ENCODE data around the gene NUTM1. TPM values are rescaled to one million over a fixed set of nuclear protein-coding genes. Genes with fewer than 3 reads are reported as not detected.

Gene NUTM1
- total RNA-seq, 4 donors from 2014 or later, result not detected

DNA sequence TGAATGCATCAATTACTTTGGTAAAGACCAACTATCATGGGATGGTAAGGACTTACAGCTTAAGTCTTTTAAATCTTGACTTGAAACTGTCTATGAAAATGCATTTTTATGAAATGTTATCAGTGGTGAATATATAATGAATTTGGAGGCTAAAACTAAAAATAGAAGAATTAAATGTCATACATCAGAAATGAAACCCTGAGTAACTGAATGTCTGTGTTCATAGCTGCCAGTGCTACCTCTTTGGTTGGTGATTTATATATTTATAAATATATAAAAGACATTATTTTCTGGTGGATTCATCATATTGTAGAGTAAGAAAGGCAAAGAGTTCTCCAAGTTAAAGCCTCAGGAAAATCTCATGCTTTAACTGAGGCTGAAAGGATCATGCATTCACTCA lies 17.7 kb upstream of the NUTM1 start:
- Histone ChIP-seq H3K4me3 (no peak overlapping the region), H3K9me3 (no peaks in the 10 kb centered on the region), H3K4me1 (no peaks in the 10 kb centered on the region), H3K36me3 (no peaks in the 10 kb centered on the region), H3K27ac (replicated peaks in 1 of 4) (no peak overlapping the region), H3K27me3 (no peaks in the 10 kb centered on the region)
- intact Hi-C loops (cut with DNase I), result no loop called here
- DNase-seq (ENCODE audit: extremely low spot score), result no peak
- TF ChIP-seq POLR2A (IDR thresholded peaks at IDR 0.05; ENCODE audit: low read depth), result no peak
- TF ChIP-seq EP300 (IDR thresholded peaks at IDR 0.05), result no peak
- TF ChIP-seq, protein P1, sequence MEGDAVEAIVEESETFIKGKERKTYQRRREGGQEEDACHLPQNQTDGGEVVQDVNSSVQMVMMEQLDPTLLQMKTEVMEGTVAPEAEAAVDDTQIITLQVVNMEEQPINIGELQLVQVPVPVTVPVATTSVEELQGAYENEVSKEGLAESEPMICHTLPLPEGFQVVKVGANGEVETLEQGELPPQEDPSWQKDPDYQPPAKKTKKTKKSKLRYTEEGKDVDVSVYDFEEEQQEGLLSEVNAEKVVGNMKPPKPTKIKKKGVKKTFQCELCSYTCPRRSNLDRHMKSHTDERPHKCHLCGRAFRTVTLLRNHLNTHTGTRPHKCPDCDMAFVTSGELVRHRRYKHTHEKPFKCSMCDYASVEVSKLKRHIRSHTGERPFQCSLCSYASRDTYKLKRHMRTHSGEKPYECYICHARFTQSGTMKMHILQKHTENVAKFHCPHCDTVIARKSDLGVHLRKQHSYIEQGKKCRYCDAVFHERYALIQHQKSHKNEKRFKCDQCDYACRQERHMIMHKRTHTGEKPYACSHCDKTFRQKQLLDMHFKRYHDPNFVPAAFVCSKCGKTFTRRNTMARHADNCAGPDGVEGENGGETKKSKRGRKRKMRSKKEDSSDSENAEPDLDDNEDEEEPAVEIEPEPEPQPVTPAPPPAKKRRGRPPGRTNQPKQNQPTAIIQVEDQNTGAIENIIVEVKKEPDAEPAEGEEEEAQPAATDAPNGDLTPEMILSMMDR (IDR thresholded peaks at IDR 0.05), result no peak
- TF ChIP-seq POLR2AphosphoS5 (IDR thresholded peaks at IDR 0.05), result no peak

DNA sequence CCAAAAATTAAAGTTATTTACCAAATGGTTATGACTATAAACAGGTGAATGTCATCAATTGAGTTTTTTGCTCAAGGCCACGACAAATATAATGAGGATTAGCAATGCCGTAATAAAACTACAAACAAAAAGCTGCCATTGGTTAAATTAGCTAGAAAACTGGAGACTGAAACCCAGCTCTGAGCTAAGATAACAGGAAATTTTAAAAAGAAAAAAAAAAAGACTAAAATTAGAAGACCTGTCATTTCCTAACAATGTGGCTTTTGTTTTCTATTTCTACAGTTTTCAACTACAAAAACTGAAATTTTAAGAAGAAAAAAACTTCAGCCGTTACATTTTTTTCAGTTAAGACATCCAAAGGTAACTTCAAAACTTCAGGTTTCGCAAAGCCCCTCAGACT lies 15.2 kb upstream of the NUTM1 start:
- H3K27me3 ChIP-seq, result no peaks in the 10 kb centered on the region
- 84% methylated on average over 4 of the region's 4 CpGs for WGBS
- intact Hi-C loops (cut with DNase I), result no loop called here
- H3K36me3 ChIP-seq, result peaks cover 0 to 6% (median 0%) of the 10 kb centered on the region in 4 donors
- TF ChIP-seq, protein P1 (IDR thresholded peaks at IDR 0.05), result no peak
- no peaks in the 10 kb centered on the region for H3K4me1 ChIP-seq
- no peak for DNase-seq (ENCODE audit: extremely low spot score)
- no peak overlapping the region for H3K27ac ChIP-seq (replicated peaks in 1 of 4)
- no peak overlapping the region for H3K4me3 ChIP-seq
- no peaks in the 10 kb centered on the region for H3K9me3 ChIP-seq

DNA sequence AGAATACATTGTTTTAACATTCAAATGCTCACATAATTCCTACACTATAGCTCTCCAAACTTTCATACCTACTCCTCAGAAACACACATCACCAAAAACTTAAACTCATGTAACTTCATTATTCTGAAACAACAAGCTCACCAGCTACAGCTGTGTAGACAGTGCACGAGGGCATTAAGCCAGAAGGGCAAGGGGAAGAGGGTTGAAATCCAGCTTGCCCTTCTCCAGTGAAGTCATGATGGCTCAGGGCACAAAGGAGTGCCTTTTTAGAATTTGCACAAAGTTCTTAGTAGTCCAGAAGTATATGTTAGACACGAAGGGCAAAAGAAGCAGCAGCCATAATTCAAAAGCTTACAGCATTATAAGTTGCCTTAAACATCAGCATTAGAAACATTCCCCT lies 14.1 kb upstream of the NUTM1 start:
- no peak overlapping the region for H3K27ac ChIP-seq (replicated peaks in 1 of 4)
- H3K36me3 ChIP-seq, result peaks cover 0 to 6% (median 0%) of the 10 kb centered on the region in 4 donors
- no peak for DNase-seq (ENCODE audit: extremely low spot score)
- H3K4me3 ChIP-seq, result no peak overlapping the region
- H3K27me3 ChIP-seq, result no peaks in the 10 kb centered on the region
- TF ChIP-seq POLR2AphosphoS5 (IDR thresholded peaks at IDR 0.05), result no peak
- H3K4me1 ChIP-seq, result peaks cover 0 to 4% (median 0%) of the 10 kb centered on the region in 4 donors
- 72% methylated on average over 2 of the region's 2 CpGs for WGBS
- intact Hi-C loops (cut with DNase I), result no loop called here
- no peaks in the 10 kb centered on the region for H3K9me3 ChIP-seq

DNA sequence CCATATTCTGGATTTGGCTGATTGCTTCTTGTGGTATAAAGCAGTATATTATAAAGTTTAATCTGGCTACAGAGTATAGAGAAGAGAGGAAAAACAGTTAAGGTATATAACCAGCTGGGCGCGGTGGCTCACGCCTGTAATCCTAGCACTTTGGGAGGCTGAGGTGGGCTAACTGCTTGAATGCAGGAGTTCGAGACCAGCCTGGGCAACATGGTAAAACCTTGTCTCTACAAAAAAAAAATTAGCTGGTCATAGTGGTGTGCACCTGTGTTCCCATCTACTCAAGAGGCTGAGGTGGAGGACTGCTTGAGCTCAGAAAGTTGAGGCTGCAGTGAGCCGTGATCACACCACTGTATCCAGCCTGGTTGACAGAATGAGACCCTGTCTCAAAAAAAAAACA lies 12.8 kb upstream of the NUTM1 start:
- intact Hi-C loops (cut with DNase I), result loop anchor here (10.0 kb wide), 1 partner anchor 225 kb away; the partner anchor contains the start of genes EMC7 and PGBD4

DNA sequence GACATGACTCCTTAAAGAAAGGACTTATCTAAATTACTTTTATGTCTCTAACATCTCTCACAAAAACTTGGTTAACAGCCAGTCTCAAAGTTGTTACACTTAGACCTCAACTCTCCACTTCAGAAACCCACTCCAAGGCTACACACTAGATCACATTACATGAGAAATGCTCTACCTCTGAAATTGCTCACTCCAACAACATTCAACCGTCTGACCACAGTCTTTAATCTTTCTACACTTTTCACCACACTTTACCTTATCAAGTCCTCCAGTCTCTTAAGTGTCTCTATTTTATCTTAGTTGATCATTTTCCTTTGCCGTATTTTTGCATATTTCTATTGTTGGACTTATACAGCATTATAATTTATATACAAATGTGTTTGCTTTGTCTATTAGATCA lies 11.3 kb upstream of the NUTM1 start:
- no peak for DNase-seq (ENCODE audit: extremely low spot score)
- Histone ChIP-seq H3K4me3 (no peak overlapping the region), H3K27ac (replicated peaks in 1 of 4) (no peak overlapping the region), H3K9me3 (no peaks in the 10 kb centered on the region), H3K27me3 (no peaks in the 10 kb centered on the region), H3K36me3 (peaks cover 0 to 6% (median 0%) of the 10 kb centered on the region in 4 donors), H3K4me1 (peaks cover 15 to 31% (median 23%) of the 10 kb centered on the region in 4 donors)
- intact Hi-C loops (cut with DNase I), result loop anchor here (10.0 kb wide), 1 partner anchor 227 kb away; the partner anchor contains the start of genes EMC7 and PGBD4
- TF ChIP-seq, protein P1 (IDR thresholded peaks at IDR 0.05), result no peak
- TF ChIP-seq POLR2A (IDR thresholded peaks at IDR 0.05; ENCODE audit: low read depth) (no peak), EP300 (IDR thresholded peaks at IDR 0.05) (no peak), POLR2AphosphoS5 (IDR thresholded peaks at IDR 0.05) (no peak)
- WGBS, result 77% methylated on average over 2 of the region's 2 CpGs

More for the DNA sequence above, 12.8 kb upstream of the NUTM1 start:
- Histone ChIP-seq H3K4me3 (no peak overlapping the region), H3K36me3 (peaks cover 0 to 6% (median 0%) of the 10 kb centered on the region in 4 donors), H3K27ac (replicated peaks in 1 of 4) (no peak overlapping the region), H3K4me1 (peaks cover 0 to 17% (median 8%) of the 10 kb centered on the region in 4 donors), H3K27me3 (no peaks in the 10 kb centered on the region), H3K9me3 (no peaks in the 10 kb centered on the region)
- 98% methylated on average over 5 of the region's 5 CpGs for whole genome bisulfite sequencing
- DNase-seq (ENCODE audit: extremely low spot score), result no peak
- no peak for TF ChIP-seq EP300 (IDR thresholded peaks at IDR 0.05)
- TF ChIP-seq POLR2AphosphoS5 (IDR thresholded peaks at IDR 0.05), result no peak
- TF ChIP-seq, protein P1 (IDR thresholded peaks at IDR 0.05), result no peak
- TF ChIP-seq POLR2A (IDR thresholded peaks at IDR 0.05; ENCODE audit: low read depth), result no peak

All from esophagus muscularis mucosa (tissue), 4 donors.